A673 (cell line): Measurements from ENCODE around the gene PPA2. TPM values are rescaled to one million over a fixed set of nuclear protein-coding genes. Genes with fewer than 3 reads are reported as not detected.
"Not testable (repeated sequence)": the region's sequence is repeated elsewhere in the genome, so short reads cannot be mapped to it uniquely, and the experiment has no call there.

Experiments
- BruUV-seq: library from RNA; stranded (reverse); fragments of 400-500 nt; replicated peaks from 2 replicates; lab custom pipeline; 2021; lab: Mats Ljungman, UMichigan
- CTCF ChIA-PET: fragments of 300-600 bp; sonication (Branson Sonifier 250); formaldehyde crosslinking; loops from one replicate; lab custom pipeline; 2022; ENCODE audit warnings: antibody characterized with exemption; lab: Charles Lee
- POLR2A ChIA-PET: fragments of 300-600 bp; sonication (Branson Sonifier 250); formaldehyde crosslinking; loops from one replicate; lab custom pipeline; 2022; ENCODE audit warnings: antibody characterized with exemption; ENCODE audit not compliant: low non-redundant PET; lab: Charles Lee
- DNase-seq: peaks from one replicate; pipeline ENCODE4 v3.0.0-alpha.2; 2015; ENCODE audit warnings: low spot score
- H3K27ac ChIP-seq: fragments of 200-600 bp; sonication (generic); 2 replicates; pipeline ENCODE4 v1.5.1; 2016; ENCODE audit warnings: mixed run types, low read depth, mild to moderate bottlenecking, mixed read lengths, antibody characterized with exemption, low read length; ENCODE audit not compliant: poor library complexity, severe bottlenecking
- H3K27me3 ChIP-seq: fragments of 200-600 bp; sonication (generic); replicated peaks from 2 replicates; pipeline ENCODE4 v1.6.1; 2017; ENCODE audit warnings: mixed run types, low read depth, mild to moderate bottlenecking, mixed read lengths, antibody characterized with exemption, low read length; ENCODE audit not compliant: insufficient read depth, poor library complexity
- H3K36me3 ChIP-seq: fragments of 200-600 bp; sonication (generic); 2 replicates; pipeline ENCODE4 v1.6.1; 2016; ENCODE audit warnings: mixed run types, mild to moderate bottlenecking, mixed read lengths, antibody characterized with exemption, low read length; ENCODE audit not compliant: insufficient read depth, poor library complexity, severe bottlenecking
- H3K4me1 ChIP-seq: fragments of 200-600 bp; sonication (generic); 2 replicates; pipeline ENCODE4 v1.6.1; 2017; ENCODE audit warnings: mixed run types, mild to moderate bottlenecking, mixed read lengths, antibody characterized with exemption, low read length; ENCODE audit not compliant: insufficient read depth, poor library complexity, severe bottlenecking
- H3K4me3 ChIP-seq: fragments of 200-600 bp; sonication (generic); 2 replicates; pipeline ENCODE4 v1.5.1; 2016; ENCODE audit warnings: low read depth, mixed run types, mild to moderate bottlenecking, mixed read lengths, low read length; ENCODE audit not compliant: poor library complexity, severe bottlenecking
- H3K9me3 ChIP-seq: fragments of 200-600 bp; sonication (generic); 2 replicates; pipeline ENCODE4 v1.6.1; 2016; ENCODE audit warnings: mixed run types, low read depth, mild to moderate bottlenecking, mixed read lengths, antibody characterized with exemption, low read length; ENCODE audit not compliant: poor library complexity, severe bottlenecking
- EZH2 ChIP-seq: fragments of 200-600 bp; sonication (generic); IDR thresholded peaks from 2 replicates; pipeline ENCODE4 v1.6.1; 2017; ENCODE audit warnings: borderline replicate concordance, low read depth, mild to moderate bottlenecking, mixed read lengths, antibody characterized with exemption, low read length; ENCODE audit not compliant: poor library complexity, severe bottlenecking
- intact Hi-C: fragments of 100-400 bp; cut with micrococcal nuclease; formaldehyde crosslinking; loops from one replicate; pipeline ENCODE4 v1.10.0; 2022; ENCODE audit not compliant: unreplicated experiment
- total RNA-seq: library from RNA; stranded (reverse); gene quantifications from 2 replicates; pipeline ENCODE4 v1.2.3, GENCODE V29; 2021
- TF ChIP-seq, protein P1 (sequence below): fragments of 300-800, 200-600 bp; sonication (generic); conservative IDR thresholded peaks from 2 replicates; pipeline ENCODE4 v1.5.1; 2017; ENCODE audit warnings: low read depth, mild to moderate bottlenecking, antibody characterized with exemption, low read length, moderate library complexity, mixed read lengths

PPA2 gene
- total RNA-seq, 1 experiment from 2014 or later, result 136 TPM

DNA sequence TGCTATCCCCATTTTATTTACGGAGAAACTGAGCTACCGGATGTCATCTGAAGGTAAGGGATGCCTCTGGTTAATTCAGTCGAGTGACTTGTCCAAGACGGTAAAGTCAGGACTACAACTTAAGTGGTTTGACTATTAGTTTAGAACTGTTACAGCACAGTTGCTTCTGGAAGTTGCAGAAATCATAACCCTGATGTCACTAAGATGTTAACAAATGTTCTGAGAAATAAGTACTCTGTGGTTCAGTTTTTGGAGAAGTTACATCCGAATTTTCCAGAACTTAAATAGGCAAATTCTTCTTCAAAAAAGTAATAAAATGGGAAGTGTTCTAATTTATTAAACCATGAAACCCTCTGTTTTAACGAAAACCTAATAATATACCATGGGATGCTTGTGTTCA, 3.1 kb downstream of the PPA2 start:
- ChIA-PET CTCF (no interaction called here), POLR2A (no interaction called here)
- peaks cover 4% of the 10 kb centered on the region for H3K36me3 ChIP-seq
- H3K4me1 ChIP-seq, result peaks cover 18% of the 10 kb centered on the region
- BruUV-seq, result no TSS peak
- no peaks in the 10 kb centered on the region for H3K9me3 ChIP-seq
- no peak for DNase-seq
- no peak for TF ChIP-seq EZH2
- intact Hi-C loops, result loop anchor here (1.0 to 5.0 kb wide), 2 partner anchors 329 to 603 kb away; no protein-coding TSS in a partner anchor
- H3K27me3 ChIP-seq, result no peaks in the 10 kb centered on the region
- no peak overlapping the region for H3K4me3 ChIP-seq
- H3K27ac ChIP-seq, result no peak overlapping the region

DNA sequence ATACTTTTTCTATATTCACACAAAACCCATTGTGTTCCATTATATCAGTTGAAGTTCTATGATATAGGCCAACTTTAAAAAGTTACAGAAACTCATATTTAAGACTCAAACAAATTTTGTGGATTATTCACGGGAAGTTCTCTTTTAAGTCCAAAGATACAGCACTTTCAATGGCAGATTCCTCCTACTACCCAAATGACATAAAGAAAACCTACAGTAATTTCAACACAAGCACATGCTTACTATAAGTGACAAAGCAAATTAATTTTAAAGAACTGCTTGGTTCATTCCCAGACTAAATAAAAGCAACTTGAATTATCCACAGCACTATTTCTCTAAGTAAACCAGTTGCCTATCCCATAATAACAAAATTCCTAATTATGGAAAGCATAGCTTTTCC, 4.1 kb downstream of the PPA2 start:
- H3K9me3 ChIP-seq, result no peaks in the 10 kb centered on the region
- no peak overlapping the region for H3K27ac ChIP-seq
- BruUV-seq, result no TSS peak
- TF ChIP-seq EZH2, result no peak
- H3K4me1 ChIP-seq, result peaks cover 18% of the 10 kb centered on the region
- H3K4me3 ChIP-seq, result no peak overlapping the region
- CTCF ChIA-PET, result no interaction called here
- intact Hi-C loops, result loop anchor here (5.0 kb wide), 1 partner anchor 602 kb away; no protein-coding TSS in a partner anchor
- no peaks in the 10 kb centered on the region for H3K27me3 ChIP-seq
- POLR2A ChIA-PET, result no interaction called here
- H3K36me3 ChIP-seq, result peaks cover 7% of the 10 kb centered on the region
- DNase-seq, result no peak

DNA sequence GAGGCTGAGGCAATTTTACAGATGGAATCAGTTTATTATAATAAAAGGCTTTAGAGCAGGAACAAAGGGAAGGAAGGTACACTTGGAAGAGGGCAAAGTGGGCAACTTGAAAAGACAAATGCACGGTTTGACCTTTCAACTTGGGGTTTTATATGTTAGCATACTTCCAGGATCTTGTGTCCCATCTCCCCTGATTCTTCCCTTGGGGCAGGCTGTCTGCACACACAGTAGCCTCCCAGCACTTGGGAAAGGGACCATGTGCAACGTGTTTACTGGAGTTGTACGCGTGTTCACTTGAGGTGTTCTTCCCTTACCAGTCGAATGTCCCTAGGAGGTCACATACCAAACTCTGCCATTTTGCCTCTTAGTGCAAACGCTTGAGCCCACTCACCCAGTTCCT, 7.3 kb downstream of the PPA2 start:
- TF ChIP-seq, protein P1, sequence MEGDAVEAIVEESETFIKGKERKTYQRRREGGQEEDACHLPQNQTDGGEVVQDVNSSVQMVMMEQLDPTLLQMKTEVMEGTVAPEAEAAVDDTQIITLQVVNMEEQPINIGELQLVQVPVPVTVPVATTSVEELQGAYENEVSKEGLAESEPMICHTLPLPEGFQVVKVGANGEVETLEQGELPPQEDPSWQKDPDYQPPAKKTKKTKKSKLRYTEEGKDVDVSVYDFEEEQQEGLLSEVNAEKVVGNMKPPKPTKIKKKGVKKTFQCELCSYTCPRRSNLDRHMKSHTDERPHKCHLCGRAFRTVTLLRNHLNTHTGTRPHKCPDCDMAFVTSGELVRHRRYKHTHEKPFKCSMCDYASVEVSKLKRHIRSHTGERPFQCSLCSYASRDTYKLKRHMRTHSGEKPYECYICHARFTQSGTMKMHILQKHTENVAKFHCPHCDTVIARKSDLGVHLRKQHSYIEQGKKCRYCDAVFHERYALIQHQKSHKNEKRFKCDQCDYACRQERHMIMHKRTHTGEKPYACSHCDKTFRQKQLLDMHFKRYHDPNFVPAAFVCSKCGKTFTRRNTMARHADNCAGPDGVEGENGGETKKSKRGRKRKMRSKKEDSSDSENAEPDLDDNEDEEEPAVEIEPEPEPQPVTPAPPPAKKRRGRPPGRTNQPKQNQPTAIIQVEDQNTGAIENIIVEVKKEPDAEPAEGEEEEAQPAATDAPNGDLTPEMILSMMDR, result no peak
- TF ChIP-seq EZH2, result no peak
- Histone ChIP-seq H3K4me3 (no peak overlapping the region), H3K9me3 (no peaks in the 10 kb centered on the region), H3K27me3 (no peaks in the 10 kb centered on the region), H3K27ac (no peak overlapping the region), H3K36me3 (peaks cover 7% of the 10 kb centered on the region), H3K4me1 (peaks cover 6% of the 10 kb centered on the region)
- no peak for DNase-seq
- CTCF ChIA-PET, result no interaction called here
- intact Hi-C loops, result no loop called here
- POLR2A ChIA-PET, result no interaction called here
- BruUV-seq, result no TSS peak

DNA sequence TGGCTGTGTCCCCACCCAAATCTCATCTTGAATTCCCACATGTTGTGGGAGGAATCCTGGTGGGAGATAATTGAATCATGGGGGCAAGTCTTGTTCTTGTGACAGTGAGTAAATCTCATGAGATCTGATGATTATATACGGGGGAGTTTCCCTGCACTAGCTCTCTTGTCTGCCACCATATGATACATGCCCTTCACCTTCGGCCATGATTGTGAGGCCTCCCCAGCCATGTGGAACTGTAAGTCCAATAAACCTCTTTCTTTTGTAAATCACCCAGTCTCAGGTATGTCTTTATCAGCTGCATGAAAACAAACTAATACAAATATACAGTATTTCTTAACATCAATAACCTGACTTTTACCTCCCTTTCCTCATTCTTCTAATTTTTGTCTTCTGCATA, 9.3 kb downstream of the PPA2 start:
- DNase-seq, H3K27ac ChIP-seq, H3K36me3 ChIP-seq, BruUV-seq, H3K9me3 ChIP-seq, intact Hi-C loops, CTCF ChIA-PET, H3K4me1 ChIP-seq, H3K4me3 ChIP-seq, H3K27me3 ChIP-seq, POLR2A ChIA-PET: not testable (repeated sequence)
